SJCRH30 (cell line): ENCODE measurements around the gene EDN2. TPM values are rescaled to one million over a fixed set of nuclear protein-coding genes. Genes with fewer than 3 reads are reported as not detected.

Experiments used
- DNase-seq, 2 experiments: peaks; one replicate each; pipeline ENCODE4 v3.0.0-alpha.2; 2015 to 2020
- H3K27ac ChIP-seq: fragments of 250-450 bp; sonication (Bioruptor Pico); 2 replicates; pipeline ENCODE4 v1.5.1; 2020; ENCODE audit warnings: mild to moderate bottlenecking, moderate library complexity
- H3K27me3 ChIP-seq: fragments of 250-450 bp; sonication (Bioruptor Pico); 2 replicates; pipeline ENCODE4 v1.5.1; 2020; ENCODE audit warnings: mild to moderate bottlenecking, moderate library complexity
- H3K36me3 ChIP-seq: fragments of 250-450 bp; sonication (Bioruptor Pico); 2 replicates; pipeline ENCODE4 v1.5.1; 2020; ENCODE audit warnings: mild to moderate bottlenecking, moderate library complexity
- H3K4me1 ChIP-seq: fragments of 250-450 bp; sonication (Bioruptor Pico); 2 replicates; pipeline ENCODE4 v1.5.1; 2020; ENCODE audit warnings: mild to moderate bottlenecking, moderate library complexity
- H3K4me3 ChIP-seq: fragments of 250-450 bp; sonication (Bioruptor Pico); 2 replicates; pipeline ENCODE4 v1.5.1; 2020; ENCODE audit warnings: mild to moderate bottlenecking, moderate library complexity
- H3K9me3 ChIP-seq: fragments of 250-450 bp; sonication (Bioruptor Pico); replicated peaks from 2 replicates; pipeline ENCODE4 v1.5.1; 2020; ENCODE audit warnings: mild to moderate bottlenecking, moderate library complexity
- total RNA-seq: library from RNA; depleted of rRNA; stranded (reverse); fragments of >200 nt; shearing (Covaris generic); gene quantifications from 2 replicates; pipeline ENCODE4 v1.2.3, GENCODE V29; 2014

EDN2 gene
- total RNA-seq, 1 experiment from 2014 or later: 0.32 TPM

DNA sequence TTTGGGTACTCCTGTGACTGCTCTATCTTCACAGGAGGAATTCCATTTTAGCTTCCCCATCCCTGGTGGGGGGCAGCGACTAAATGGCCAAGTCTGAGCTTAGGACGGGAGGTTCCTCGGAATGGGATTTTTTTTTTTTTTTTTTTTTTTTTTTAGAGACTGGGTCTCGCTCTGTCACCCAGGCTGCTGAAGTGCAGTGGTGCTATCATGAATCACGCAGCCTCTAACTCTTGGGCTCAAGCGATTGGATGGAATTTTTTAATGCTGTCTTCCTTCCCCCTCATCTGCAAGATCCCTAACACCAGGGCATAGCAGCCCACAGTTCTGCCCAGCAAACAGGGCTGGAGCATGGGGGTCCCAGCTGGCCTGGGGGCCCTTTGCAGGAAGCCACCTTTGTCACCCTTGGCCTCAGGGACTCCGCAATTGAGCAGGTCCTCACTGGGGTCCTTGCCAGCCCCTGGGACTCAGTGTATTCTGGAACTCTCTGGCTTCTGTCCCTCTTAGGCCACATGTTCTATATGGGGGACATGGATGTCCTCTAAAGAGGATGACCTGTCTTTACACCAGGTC, 13.1 kb upstream of the EDN2 start:
- H3K27me3 ChIP-seq: no peaks in the 10 kb centered on the region
- DNase-seq: no peak
- H3K36me3 ChIP-seq: 0 out of 2 replicates have a peak, but pooled peaks cover under 1% of the 10 kb centered on the region
- no peak overlapping the region for H3K27ac ChIP-seq
- no peak overlapping the region for H3K4me3 ChIP-seq
- H3K9me3 ChIP-seq: no peaks in the 10 kb centered on the region
- H3K4me1 ChIP-seq: peaks cover 38% of the 10 kb centered on the region

- Histone ChIP-seq H3K27ac (peak overlapping the region; percentile 96; the same call in 1 of the 2 replicates), H3K4me3 (no peak overlapping the region), H3K27me3 (no peaks in the 10 kb centered on the region), H3K9me3 (no peaks in the 10 kb centered on the region), H3K4me1 (peaks cover 38% of the 10 kb centered on the region), H3K36me3 (0 out of 2 replicates have a peak, but pooled peaks cover 2% of the 10 kb centered on the region)
- DNase-seq: no peak
These were observed 12.6 kb upstream of the EDN2 start for GRCh38 chr1:41497056-41497440.

GRCh38 chr1:41496080-41497055, 11.9 kb upstream of the EDN2 start:
- Histone ChIP-seq H3K36me3 (0 out of 2 replicates have a peak, but pooled peaks cover 2% of the 10 kb centered on the region), H3K9me3 (no peaks in the 10 kb centered on the region), H3K27ac (peak overlapping the region; percentile 96), H3K27me3 (no peaks in the 10 kb centered on the region), H3K4me3 (peak overlapping the region; percentile 55), H3K4me1 (peaks cover 38% of the 10 kb centered on the region)
- peak; percentile 91 for DNase-seq

DNA sequence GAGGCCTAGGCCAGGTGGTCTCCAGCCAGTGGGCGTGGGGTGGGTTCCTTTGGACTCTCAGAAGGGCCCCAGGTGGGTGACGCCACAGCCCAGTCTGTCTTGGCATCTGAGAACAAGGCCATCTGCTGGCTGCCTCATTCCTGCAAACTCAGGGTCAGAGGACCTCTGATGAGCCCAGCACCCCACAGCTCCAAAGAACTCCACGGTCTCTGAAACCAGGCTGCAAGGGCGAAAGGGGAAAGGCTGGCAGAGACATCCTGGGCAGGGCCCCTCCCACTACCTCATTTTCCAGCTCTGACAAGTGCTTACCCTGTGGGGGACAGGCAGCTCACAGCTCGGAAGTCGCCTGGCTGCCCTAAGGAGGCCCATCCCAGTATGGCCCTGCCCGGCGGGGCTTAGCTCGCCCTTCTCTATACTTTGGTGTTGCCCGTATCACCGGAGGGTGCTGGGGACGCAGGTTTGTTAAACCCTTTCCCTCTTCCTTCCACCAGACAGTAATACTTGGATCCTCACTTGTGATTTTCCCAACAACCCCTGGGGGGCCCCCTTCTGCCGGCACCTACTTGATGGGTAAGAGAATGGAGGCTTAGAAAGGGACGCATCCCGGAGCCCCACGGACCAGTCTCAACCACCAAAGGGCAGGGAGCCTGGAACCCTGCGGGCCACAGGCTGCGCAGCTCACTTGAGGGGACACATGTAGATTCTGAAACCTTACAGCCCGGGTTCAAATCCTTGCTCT, 10.9 kb upstream of the EDN2 start:
- Histone ChIP-seq H3K27ac (peak overlapping the region; percentile 96), H3K9me3 (no peaks in the 10 kb centered on the region), H3K36me3 (0 out of 2 replicates have a peak, but pooled peaks cover 2% of the 10 kb centered on the region), H3K27me3 (no peaks in the 10 kb centered on the region), H3K4me1 (peaks cover 38% of the 10 kb centered on the region), H3K4me3 (peak overlapping the region; percentile 55)
- DNase-seq: peak; percentile 82 to 86

- H3K27ac ChIP-seq: no peak overlapping the region
- no peaks in the 10 kb centered on the region for H3K9me3 ChIP-seq
- peaks cover 38% of the 10 kb centered on the region for H3K4me1 ChIP-seq
- no peaks in the 10 kb centered on the region for H3K27me3 ChIP-seq
- no peak for DNase-seq
- H3K4me3 ChIP-seq: no peak overlapping the region
- 0 out of 2 replicates have a peak, but pooled peaks cover 2% of the 10 kb centered on the region for H3K36me3 ChIP-seq
These were observed 10.1 kb upstream of the EDN2 start for GRCh38 chr1:41494351-41495209.

GRCh38 chr1:41493626-41494350, 9.3 kb upstream of the EDN2 start:
- H3K4me3 ChIP-seq: no peak overlapping the region
- no peaks in the 10 kb centered on the region for H3K9me3 ChIP-seq
- DNase-seq: no peak
- H3K27me3 ChIP-seq: no peaks in the 10 kb centered on the region
- 0 out of 2 replicates have a peak, but pooled peaks cover 2% of the 10 kb centered on the region for H3K36me3 ChIP-seq
- H3K27ac ChIP-seq: no peak overlapping the region
- peaks cover 35% of the 10 kb centered on the region for H3K4me1 ChIP-seq

DNA sequence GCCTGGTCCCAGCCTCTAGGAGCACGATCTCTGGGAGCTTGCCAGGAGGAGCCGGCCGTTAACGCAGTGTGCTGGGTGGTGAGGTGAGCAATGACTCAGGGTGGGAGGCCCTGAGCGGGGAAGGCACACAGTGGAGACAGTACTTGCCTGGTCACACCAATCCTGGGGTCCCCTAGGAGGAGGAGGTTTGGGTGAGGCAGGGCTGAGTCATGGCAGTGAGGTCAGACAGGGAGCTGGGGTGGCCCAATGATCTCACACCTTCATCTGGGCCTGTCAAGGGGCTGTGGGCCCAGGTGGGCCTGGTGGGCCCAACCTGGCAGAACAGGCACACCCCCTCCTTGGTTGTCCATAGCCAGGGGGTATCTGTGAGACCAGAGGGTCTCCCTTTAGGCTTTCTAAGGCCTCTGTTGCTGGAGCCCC, 8.6 kb upstream of the EDN2 start:
- H3K9me3 ChIP-seq: no peaks in the 10 kb centered on the region
- peak in 1 of 2 experiments; percentile 51 for DNase-seq
- H3K4me1 ChIP-seq: peaks cover 34% of the 10 kb centered on the region
- no peak overlapping the region for H3K27ac ChIP-seq
- H3K4me3 ChIP-seq: no peak overlapping the region
- no peaks in the 10 kb centered on the region for H3K27me3 ChIP-seq
- H3K36me3 ChIP-seq: 0 out of 2 replicates have a peak, but pooled peaks cover 2% of the 10 kb centered on the region

- Histone ChIP-seq H3K4me1 (peaks cover 35% of the 10 kb centered on the region), H3K36me3 (0 out of 2 replicates have a peak, but pooled peaks cover 2% of the 10 kb centered on the region), H3K27ac (no peak overlapping the region)
These were observed 7.9 kb upstream of the EDN2 start for GRCh38 chr1:41492341-41492848.

DNA sequence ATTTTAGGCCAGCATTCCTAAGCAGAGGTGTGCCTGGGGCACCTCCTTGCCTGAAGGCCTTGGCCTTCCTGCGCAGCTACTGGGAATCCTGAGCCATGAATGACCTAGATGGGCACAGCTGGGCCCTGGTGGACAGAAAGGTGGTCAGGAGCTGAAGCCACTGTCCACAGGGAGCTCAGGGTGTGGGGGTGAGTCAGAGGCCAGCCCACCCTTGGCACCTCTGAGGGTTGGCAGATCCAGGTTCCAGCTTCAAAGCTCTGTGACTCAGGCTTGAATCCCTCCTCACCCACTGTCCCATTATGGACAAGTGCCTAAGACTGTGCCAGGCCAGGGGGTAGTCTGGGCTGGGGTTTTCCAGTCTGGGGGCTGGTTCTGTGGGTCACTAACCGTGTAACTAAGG, 6.4 kb upstream of the EDN2 start:
- H3K36me3 ChIP-seq: 0 out of 2 replicates have a peak, but pooled peaks cover 2% of the 10 kb centered on the region
- H3K9me3 ChIP-seq: no peaks in the 10 kb centered on the region
- no peak overlapping the region for H3K4me3 ChIP-seq
- H3K27me3 ChIP-seq: no peaks in the 10 kb centered on the region
- no peak for DNase-seq
- peaks cover 31% of the 10 kb centered on the region for H3K4me1 ChIP-seq
- H3K27ac ChIP-seq: no peak overlapping the region

More at GRCh38 chr1:41492341-41492848, 7.9 kb upstream of the EDN2 start:
- H3K4me3 ChIP-seq: no peak overlapping the region
- no peaks in the 10 kb centered on the region for H3K27me3 ChIP-seq
- DNase-seq: peak; percentile 43 to 60
- H3K9me3 ChIP-seq: no peaks in the 10 kb centered on the region

- no peak overlapping the region for H3K4me3 ChIP-seq
- H3K4me1 ChIP-seq: peaks cover 34% of the 10 kb centered on the region
- H3K27me3 ChIP-seq: no peaks in the 10 kb centered on the region
- no peak for DNase-seq
- H3K36me3 ChIP-seq: 0 out of 2 replicates have a peak, but pooled peaks cover 2% of the 10 kb centered on the region
- H3K27ac ChIP-seq: no peak overlapping the region
- no peaks in the 10 kb centered on the region for H3K9me3 ChIP-seq
These were observed 5.1 kb upstream of the EDN2 start for GRCh38 chr1:41489561-41489960.

DNA sequence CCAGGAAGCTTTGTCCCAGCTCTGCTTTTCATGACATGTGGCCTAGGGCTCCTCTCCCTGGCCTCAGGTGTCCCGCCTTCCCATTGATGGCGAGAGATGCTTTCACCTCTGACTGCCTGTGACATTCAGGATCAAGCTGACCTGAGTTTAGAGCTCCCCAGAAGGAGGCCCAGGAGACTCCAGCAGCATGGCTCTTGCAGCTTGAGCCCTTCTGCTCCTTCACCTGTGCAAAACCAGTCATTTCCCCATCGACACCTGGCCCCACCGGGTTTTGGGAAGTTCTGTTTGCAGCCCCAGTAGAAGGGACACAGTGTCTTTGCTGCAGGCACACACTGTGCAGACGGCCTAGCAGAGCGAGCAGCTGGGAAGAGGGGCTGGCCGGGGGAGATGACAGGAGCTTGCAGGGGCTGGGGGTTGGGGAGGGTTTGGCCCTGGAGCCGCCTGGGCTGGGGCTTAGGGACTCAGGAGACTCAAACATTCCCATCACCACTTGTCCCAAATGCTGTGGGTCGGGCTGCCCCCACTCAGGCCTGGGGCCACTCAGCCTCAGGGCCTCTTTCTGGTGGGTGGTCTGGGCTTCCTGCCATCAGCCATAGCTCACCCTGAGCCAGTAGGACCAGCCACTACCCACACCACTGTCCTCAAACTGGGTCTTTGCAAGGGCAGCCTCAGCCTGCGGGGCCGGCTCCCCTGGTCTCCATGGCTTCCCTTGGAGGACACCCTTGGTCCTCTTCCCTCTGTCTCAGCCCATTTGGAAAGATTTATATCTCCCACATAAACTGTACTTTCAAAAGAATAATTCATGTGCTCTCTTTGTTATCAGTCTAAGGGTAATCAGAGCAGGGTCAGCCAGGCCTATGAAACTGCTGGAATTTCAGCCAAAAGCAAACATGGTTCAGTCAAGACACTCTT, 3.8 kb upstream of the EDN2 start:
- Histone ChIP-seq H3K27me3 (no peaks in the 10 kb centered on the region), H3K36me3 (0 out of 2 replicates have a peak, but pooled peaks cover 2% of the 10 kb centered on the region), H3K4me3 (no peak overlapping the region; the same call in 1 of the 2 replicates), H3K9me3 (no peaks in the 10 kb centered on the region), H3K4me1 (peaks cover 43% of the 10 kb centered on the region), H3K27ac (peak overlapping the region; percentile 83; the same call in 1 of the 2 replicates)
- peak; percentile 84 to 88 for DNase-seq
